Tongue (tissue), 2 donors: ENCODE data around the gene NUP93. TPM values are rescaled to one million over a fixed set of nuclear protein-coding genes. Genes with fewer than 3 reads are reported as not detected.
A peak's percentile ranks its signal among the peaks of the same experiment; 100 is the strongest.
"Not testable (repeated sequence)": the region's sequence is repeated elsewhere in the genome, so short reads cannot be mapped to it uniquely, and the experiment has no call there.

Source experiments
- DNase-seq: peaks from one replicate; pipeline ENCODE4 v3.0.0-alpha.2; 2015
- total RNA-seq: library from RNA; depleted of rRNA; stranded (reverse); fragments of >200 nt; gene quantifications from one replicate; pipeline ENCODE4 v1.2.3, GENCODE V29; 2014

The NUP93 gene
- total RNA-seq, 1 donor from 2014 or later, result 52.8 TPM

DNA sequence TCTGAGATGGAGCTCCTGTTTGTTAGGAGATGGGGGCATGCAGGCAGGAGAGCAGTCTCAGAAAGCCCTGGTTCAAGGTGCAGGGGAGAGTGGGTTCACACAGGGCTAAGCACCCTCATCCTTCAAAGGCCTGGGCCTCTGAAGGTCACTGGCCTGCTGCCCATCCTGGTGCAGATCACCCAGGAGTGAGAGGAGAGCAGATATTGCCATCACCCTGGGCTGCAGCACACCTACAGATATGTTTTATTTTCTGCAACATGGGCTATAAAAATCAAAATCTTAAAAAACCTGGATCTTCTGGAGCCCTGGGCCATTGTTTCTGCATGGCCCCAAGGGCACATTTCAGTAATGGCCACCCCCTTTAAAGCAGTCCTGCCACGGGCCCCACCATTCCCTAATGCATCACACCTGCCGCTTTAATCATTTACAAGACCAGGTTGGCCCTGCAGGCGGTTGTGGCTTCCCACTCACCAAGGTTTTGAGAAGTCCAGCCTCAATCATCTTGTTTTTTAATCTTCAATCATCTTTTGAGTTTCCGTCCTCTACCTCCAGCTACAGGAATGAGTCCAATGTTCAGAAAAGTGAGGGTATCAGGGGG is 20.4 kb upstream of the NUP93 start:
- DNase-seq, result no peak

DNA sequence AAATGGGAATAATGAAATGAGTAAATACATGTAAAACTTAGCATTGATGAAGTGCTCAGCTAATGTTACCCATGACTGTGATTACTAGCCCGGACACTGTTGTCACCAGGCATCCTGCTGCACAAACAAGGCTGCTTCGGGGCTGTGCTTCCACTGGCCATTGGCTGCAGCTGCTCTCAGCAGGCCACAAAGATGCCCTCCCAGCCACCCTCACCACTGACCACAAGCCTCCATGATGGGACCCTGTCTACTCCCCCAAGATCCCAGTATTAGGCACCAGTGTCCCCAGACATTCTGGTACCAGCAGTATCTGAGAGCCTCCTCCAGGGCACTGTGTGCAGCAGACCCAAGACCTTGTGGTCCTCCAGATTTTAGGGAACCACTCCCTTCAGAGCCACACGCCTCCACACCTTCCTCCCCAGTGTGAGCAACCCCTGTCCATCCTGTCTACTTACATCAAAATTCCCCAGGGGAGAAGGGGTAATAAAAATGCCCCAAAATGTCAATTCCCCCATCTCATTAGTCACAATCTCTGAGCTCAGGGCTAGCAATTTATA is 19.7 kb upstream of the NUP93 start:
- no peak for DNase-seq

DNA sequence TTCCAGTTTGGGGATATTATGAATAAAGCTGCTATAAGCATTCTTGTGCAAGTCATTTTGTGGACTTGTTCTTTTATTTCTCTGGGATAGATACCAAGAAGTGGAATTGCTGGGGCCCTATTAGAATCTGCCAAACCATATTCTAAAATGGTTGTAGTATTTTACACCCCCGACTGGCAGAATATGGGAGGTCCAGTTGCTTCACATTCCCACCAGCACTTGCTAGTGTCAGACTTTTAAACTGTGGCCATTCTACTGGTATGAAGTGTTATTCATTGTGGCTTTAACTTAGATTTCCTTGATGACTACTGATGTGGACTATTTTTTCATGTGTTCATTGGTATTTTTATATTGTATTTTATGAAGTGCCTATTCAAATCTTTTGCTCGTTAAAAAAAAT is 18.1 kb upstream of the NUP93 start:
- no peak for DNase-seq

DNA sequence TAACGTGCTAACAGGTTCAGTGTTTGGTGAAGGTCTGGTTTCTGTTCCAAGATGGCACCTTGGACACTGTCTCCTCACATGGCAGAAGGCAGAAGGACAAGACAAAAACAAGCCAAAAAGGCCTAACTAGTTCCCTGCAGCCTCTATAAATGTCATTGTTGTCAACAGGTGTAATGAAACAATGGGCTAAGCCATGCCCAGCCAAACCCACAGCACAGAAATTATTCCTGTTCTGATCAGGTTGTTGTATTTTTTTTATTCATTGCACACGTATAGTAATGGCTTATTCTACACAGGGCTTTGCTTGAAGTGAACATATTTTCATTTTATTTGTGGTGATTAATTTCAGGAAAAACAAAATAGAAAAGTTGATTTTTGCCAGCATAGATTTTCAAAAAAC is 16.1 kb upstream of the NUP93 start:
- no peak for DNase-seq

GRCh38 chr16:56715126-56715525 is 14.8 kb upstream of the NUP93 start:
- no peak for DNase-seq

GRCh38 chr16:56716761-56717160 is 13.2 kb upstream of the NUP93 start:
- DNase-seq, result peak; percentile 60

DNA sequence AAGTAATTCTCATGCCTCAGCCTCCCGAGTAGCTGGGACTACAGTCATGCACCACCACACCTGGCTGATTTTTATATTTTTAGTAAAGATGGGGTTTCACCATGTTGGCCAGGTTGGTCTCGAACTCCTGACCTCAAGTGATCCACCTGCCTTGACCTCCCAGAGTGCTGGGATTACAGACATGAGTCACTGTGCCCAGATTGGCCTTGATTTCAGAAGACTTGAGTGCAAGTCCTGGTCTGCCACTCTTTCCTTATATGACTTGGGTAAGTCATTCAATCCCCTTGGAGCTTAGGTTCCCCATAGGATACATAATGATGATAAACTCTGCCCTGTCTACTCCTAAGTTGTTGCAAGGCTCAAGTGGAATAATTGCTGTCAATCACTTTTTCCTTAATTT is 12.4 kb upstream of the NUP93 start:
- DNase-seq, result not testable (repeated sequence)

DNA sequence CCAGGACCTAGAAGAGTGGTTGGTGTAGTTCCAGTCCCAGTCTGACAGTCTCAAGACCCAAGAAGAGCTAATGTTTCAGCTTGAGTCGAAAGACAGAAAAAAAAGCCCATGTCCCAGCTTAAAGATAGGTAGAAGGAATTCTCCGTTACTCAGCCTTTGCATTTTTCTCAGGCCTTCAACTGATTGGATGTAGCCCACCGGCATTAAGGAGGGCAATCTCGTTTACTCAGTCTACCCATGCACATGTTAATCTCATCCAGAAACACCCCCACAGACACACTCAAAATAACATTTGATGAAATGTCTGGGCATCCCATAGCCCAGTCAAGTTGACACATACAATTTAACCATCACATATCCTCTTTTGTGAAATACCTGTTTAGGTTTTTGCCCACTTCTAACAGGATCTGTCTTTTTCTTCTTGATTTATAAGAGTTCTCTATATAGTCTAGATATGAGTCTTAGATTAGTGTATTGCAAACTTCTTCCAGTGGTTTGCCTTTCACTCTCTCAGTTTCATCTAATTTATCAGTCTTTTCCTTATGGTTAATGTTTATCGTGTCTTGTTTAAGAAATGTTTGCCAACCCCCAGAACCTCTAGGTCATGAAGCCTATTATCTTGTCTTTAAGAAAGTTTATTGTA is 7.6 kb upstream of the NUP93 start:
- DNase-seq, result no peak

GRCh38 chr16:56724191-56724590 is 5.7 kb upstream of the NUP93 start:
- no peak for DNase-seq

GRCh38 chr16:56726283-56726682 is 3.6 kb upstream of the NUP93 start:
- DNase-seq, result no peak

- DNase-seq, result no peak
These were observed 3.0 kb upstream of the NUP93 start for GRCh38 chr16:56726926-56727325.

GRCh38 chr16:56728027-56728426 is 1.9 kb upstream of the NUP93 start:
- no peak for DNase-seq

DNA sequence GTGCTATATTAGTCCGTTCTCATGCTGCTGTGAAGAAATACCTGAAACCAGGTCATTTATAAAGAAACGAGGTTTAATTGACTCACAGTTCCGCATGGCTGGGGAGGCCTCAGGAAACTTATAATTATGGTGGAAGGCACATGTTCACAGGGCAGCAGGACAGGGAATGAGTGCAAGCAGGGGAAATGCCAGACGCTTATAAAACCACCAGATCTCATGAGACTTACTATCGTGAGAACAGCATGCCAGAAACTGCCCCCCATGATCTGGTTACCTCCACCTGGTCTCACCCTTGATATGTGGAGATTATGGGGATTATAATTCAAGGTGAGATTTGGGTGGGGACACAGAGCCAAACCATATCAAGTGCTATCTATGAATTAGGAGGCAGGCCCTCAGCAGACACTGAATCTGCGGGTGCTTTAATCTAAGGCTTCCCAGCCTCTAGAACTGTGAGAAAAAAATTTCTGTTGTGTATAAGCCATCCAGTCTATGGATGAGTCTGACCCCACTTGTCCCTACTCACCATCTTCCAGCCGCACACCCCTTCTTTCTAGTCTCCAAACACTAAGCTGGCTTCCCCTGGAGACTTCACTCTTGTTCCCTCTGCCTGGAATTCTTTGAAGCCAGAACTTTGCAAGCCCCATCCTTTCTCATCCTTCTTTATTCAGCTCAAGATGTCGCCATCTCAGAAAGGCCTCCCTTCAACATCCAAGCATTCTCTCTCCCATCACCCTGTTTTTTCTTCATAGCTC is 772 bp upstream of the NUP93 start:
- DNase-seq, result no peak

DNA sequence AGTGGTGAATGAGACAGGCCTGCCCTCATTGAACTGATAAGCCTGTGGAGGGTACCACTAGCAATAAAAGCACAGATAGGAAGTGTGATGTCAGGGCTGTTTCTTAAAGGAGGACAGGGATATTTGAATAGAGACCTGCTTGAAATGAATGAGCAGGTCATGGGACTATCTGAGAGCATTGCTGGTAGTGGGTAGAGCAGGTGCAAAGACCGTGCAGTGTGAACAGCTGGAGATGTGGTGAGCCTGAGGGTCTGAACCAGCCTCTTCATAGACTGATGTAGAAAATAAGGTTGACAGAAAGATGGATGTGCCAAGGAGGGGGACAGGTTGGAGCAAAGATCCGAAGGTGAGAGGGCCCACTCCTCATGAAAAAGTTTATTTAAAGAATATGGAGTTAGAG is 2.4 kb downstream of the NUP93 start:
- no peak for DNase-seq

GRCh38 chr16:56732832-56733231 is 2.9 kb downstream of the NUP93 start:
- DNase-seq, result no peak

- no peak for DNase-seq
These were observed 4.5 kb downstream of the NUP93 start for GRCh38 chr16:56734429-56734828.

DNA sequence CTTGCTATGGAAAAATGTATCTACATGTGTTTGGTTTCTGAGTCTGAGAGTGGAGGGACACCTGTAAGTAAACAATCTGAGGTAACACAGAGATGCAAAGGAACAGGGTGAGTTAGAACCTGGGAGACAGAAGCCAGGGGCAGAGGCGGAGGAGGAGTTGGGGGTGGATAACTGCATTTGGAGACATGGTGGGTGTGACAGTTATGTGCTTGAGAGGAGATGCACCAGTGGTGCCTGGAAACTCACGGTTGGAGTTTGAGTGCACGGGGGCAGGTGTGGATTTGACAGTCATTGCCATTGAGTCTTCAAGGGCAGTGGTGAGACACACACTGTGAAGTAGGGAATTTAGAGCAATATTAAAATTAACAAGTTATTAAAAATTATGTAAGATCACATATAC is 6.5 kb downstream of the NUP93 start:
- DNase-seq, result no peak

DNA sequence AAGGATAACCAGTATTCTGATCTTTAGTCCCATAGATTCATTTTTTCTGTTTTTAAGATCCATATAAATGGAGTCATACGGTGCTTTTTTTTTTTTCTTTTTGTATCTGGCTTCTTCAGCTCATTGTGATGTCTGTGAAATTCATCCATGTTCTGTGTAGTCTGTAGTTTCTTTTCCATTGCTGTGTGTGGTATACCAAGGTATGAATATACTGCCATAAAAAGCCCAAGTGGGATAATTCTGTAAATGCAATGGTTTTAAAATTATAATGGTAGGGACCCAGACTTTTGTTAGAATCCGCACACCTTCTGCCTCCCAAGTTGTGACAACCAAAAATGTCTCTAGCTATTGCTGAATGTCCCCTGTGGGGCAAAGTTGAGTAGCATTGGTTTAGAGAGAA is 7.6 kb downstream of the NUP93 start:
- DNase-seq, result no peak

DNA sequence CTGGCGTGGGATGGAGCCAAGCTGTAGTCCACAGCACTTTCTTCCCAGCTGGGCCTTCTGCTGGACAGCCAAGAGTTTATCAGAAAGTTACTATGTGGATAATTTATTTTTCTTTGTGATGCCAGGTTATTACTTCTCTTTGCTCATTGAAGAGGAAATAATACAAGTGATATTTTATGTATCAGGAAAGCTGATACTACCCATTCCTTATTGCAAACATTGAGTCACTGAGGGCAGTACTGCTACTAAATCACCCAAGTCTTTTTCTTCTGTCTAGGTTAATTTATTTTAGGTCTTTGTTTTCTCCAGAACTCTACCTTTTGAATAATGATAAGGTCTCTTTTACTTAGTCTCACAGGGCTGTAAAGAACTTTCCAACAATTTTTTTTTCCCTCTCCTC is 8.3 kb downstream of the NUP93 start:
- DNase-seq, result no peak

GRCh38 chr16:56739378-56739777 is 9.4 kb downstream of the NUP93 start:
- not testable (repeated sequence) for DNase-seq

DNA sequence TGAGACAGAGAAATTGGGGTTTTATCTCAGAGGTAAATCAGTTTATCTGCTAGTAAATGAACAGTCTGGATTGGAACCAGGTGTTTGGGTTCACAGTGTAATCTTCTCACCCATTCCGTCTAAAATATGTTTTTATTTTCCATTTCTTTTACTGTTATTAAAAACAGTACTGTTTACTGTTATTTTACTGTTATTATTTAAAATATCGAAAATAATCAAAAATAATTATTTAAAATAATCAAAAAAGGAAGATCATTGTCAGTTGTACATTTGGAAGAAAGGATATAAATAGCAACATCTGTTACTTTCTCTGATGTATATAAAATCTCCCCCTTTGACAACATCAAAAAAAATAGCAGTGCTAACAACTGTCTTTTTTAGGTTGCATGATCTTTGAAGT is 11.5 kb downstream of the NUP93 start:
- DNase-seq, result no peak

DNA sequence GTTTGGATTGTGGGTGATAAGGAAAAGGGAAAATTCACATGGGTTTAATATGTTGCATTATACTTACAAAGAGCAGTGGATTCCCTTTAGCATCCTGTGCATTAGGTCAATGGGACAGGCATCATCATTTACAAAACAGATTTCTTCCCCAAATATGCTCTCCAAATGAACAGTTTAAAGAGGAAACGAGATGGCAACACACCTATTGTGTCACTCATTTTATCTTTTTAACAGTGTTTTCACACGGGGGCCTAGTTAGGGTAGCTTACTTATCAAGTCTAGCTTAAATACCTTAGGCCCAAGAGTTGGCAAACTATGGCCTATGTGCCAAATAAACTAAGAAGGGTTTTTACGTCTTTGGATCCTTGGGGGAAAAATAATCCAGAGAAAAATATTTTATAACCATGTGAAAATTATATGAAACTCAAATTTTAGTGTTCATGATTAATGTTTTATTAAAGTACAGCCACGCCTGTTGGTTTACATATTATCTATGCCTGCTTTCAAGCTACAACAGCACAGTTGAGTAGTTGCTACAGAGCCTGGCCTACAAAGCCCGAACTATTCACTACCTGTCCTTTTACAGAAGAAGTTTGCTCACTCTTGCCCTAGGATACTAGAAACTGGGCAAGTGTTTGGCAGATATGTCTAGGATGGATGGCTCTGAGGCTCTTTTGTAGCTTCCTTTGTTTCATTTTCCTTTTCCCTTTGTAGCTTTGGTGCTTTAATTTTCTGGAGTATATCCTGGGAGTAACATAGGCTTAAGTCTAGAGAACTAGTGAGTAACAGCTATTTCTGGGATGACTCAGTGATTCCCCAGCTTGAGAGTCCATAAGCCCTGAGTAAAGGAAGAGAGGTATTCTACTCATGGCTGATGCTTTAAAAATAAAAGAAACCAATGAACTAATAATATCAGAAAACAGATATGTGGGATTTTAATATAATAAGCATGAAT is 12.4 kb downstream of the NUP93 start:
- no peak for DNase-seq
